Measurements from ENCODE around the gene HSPH1.
"Not testable (repeated sequence)": the region's sequence is repeated elsewhere in the genome, so short reads cannot be mapped to it uniquely, and the experiment has no call there.

The HSPH1 gene

DNA sequence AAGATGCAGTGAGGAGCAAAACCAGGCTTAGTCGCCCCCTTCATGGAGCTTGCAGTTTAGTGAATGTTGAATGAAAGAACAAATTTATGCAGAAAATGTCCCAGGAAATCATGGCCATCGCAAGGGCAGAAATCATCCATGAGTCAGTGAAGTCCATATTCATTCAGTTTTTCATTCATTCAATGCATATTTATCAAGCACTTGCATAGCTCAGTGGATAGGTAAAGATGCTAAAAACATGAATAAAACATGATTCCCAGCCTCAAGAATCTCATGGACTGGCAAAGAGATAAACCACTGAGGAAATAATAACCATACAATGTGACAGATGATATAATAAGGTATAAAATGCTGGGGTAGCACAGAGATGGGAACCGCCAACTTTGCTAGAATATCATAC is 58.8 kb downstream of the HSPH1 start:
- no peak for DNase-seq (ENCODE audit: low read depth)
- TF ChIP-seq, protein P1, sequence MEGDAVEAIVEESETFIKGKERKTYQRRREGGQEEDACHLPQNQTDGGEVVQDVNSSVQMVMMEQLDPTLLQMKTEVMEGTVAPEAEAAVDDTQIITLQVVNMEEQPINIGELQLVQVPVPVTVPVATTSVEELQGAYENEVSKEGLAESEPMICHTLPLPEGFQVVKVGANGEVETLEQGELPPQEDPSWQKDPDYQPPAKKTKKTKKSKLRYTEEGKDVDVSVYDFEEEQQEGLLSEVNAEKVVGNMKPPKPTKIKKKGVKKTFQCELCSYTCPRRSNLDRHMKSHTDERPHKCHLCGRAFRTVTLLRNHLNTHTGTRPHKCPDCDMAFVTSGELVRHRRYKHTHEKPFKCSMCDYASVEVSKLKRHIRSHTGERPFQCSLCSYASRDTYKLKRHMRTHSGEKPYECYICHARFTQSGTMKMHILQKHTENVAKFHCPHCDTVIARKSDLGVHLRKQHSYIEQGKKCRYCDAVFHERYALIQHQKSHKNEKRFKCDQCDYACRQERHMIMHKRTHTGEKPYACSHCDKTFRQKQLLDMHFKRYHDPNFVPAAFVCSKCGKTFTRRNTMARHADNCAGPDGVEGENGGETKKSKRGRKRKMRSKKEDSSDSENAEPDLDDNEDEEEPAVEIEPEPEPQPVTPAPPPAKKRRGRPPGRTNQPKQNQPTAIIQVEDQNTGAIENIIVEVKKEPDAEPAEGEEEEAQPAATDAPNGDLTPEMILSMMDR (IDR thresholded peaks at IDR 0.05; ENCODE audit: low read length, missing control alignments), result no peak
- no peak overlapping the region for H3K4me3 ChIP-seq (replicated peaks; ENCODE audit: low read depth, low read length)

DNA sequence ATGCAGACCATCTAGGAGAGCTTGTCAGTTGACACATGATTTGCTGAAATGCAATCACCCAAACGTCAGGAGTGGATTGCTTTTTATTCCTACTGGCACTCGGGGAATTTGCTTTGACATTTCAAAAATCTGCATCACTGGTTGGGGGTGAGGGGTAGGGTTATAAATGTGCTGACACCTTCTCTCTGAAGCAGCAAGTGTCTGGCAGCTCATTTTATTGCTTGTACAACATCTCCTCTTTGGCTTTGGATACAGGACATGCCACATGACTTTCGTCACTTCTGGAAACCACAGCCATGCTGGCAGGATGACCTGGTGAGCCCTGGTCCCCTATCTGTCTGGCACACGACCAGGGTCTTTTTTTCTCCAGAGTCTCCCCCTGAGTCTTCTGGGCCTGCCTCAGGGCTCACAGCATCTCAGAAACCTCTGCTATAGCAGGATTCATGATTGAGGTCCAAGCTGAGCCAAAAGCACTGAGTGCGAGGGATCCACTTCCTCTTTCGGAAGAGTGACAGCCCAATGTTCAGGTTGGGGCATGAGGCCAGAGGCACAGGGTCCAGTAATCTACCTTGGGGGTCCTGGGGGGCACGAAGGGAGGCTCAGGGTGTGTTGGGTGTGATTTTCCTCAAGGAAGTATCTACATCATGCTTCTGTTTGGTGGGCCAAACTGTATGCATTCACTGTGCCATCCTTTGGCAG is 60.1 kb downstream of the HSPH1 start:
- no peak overlapping the region for H3K4me3 ChIP-seq (replicated peaks; ENCODE audit: low read depth, low read length)
- no peak for DNase-seq (ENCODE audit: low read depth)
- TF ChIP-seq, protein P1 (IDR thresholded peaks at IDR 0.05; ENCODE audit: low read length, missing control alignments), result no peak

DNA sequence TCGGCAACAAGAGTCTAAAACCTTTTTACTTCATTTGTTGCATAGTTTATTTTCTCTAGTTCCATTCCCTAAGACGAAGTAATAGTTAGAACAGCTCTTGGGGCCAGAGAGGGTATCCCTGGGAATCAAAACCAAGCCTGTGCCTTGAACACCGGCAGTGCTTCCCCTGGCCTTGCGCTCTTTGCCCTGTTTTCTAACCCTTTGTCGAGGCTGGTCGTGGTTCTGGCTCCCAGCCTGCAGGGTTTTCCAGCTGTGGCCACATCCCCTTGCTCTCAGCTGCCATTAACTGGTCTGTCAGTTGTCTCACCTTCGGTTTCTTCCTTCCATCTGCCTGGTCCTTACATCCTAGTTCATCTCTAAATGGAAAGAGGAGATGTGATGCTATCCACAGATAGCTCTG is 61.0 kb downstream of the HSPH1 start:
- no peak overlapping the region for H3K4me3 ChIP-seq (replicated peaks; ENCODE audit: low read depth, low read length)
- DNase-seq (ENCODE audit: low read depth), result no peak
- TF ChIP-seq, protein P1 (IDR thresholded peaks at IDR 0.05; ENCODE audit: low read length, missing control alignments), result no peak

DNA sequence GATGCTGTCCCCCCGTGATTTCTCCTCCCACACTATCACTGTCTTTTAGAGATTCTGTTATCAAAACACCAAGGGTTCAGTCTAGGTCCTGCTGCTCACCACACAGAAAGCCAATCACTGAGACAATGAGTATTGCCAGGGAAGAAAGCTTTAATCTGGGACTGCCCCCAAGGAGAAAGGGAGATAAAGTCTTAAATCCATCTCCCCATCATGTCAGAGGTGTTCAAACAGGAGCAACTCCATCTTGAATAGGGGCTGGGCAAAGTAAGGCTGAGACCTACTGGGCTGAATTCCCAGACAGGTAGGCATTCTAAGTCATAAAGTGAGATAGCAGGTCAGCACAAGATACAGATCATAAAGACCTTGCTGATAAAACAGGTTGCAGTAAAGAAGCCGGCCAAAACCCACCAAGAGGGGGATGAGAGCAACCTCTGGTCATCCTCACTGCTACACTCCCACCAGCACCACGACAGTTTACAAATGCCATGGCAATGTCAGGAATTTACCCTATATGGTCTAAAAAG is 63.7 kb downstream of the HSPH1 start:
- not testable (repeated sequence) for DNase-seq (ENCODE audit: low read depth); H3K4me3 ChIP-seq (replicated peaks; ENCODE audit: low read depth, low read length)

DNA sequence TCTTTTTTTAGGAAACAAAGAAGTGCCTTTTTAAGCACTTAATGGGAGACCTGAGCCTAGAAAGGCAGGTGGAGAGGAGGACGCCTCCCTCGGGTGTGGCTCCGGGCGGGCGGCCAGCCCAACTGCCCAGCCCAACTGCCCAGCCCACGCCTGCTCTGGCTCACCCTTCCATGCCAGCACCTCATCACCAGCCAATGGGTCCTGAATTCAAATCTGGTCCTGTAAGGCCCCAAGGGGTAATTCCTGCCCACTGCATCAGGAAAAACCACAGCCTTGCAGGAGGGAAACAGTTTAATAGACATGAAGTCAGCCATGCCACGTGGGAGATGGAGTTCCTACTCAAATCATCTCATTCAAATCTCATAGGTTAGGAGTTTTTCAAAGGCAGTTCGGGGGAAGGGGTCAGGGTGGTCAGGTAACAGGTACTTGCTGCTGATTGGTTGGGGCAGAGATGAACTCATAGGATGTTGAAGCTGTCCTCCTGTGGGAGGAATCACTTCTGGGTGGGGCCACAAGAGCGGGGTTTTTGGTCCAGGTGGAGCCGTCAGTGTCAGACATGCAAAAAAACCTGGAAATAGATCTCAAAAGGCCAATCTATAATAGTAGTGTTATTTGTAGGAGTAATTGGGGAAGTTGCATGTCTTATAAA is 64.9 kb downstream of the HSPH1 start:
- TF ChIP-seq, protein P1 (IDR thresholded peaks at IDR 0.05; ENCODE audit: low read length, missing control alignments), result no peak
- no peak overlapping the region for H3K4me3 ChIP-seq (replicated peaks; ENCODE audit: low read depth, low read length)
- no peak for DNase-seq (ENCODE audit: low read depth)

DNA sequence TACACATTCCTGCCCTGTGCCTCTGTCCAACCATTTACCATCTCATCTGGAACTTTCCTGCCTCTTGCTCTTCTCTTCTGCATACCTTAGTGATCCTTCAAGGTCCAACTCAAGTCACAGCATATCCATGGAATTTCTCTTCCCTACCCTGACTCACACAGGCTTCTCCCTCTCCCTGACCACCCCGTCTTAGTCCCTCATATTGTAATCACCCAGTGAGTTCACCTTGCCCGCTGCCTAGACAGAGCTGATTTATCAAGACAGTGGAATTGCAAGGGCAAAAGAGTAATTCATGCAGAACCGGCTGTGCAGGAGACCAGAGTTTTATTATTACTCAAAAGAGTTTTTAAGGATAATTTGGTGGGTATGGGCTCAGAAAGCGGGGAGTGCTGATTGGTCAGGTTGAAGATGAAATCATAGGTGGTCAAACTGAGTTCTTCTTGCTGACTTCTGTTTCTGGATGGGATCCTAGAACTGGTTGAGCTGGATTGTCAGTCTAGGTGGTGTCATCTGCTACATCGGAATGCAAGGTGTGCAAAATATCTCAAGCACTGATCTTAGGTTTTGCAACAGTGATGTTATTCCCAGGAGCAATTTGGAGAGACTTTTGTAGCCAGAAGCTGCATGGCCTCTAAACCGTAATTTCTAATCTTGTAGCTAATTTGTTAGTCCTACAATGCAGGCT is 67.2 kb downstream of the HSPH1 start:
- TF ChIP-seq, protein P1 (IDR thresholded peaks at IDR 0.05; ENCODE audit: low read length, missing control alignments), result no peak
- DNase-seq (ENCODE audit: low read depth), result no peak
- no peak overlapping the region for H3K4me3 ChIP-seq (replicated peaks; ENCODE audit: low read depth, low read length)

DNA sequence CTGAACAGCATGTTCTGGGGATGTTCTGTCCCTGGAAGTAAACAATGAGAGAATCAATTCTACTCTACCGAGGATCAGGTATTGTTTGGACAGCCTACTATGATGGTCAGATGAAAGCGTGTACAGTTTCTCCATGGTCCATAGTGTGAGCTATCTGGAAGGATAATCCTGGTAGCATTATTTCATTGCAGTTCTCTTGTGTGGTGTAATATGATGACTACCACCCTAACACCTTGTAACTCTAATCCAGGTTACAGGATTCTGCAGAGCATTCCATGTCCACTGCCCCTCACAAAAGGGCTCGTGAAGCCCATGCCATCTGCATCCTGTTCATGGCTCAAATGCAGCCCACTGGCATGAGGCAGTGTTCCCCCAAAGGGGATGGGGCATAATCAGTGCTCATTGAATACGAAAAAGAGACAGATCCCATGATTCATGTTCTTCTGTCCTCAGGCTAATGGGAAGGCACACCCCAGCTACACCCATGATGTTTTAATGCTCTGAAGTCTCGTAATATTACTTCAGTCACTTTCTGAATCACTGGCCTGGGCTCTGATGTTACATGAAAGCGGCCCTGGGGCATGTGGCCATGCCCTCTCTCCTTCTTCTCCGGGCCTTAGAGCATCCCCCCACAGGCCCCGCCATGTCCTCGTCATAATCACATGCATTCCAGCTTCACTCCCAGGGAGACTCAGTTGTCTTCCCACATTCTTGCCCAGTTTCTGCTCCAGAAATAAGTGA is 68.4 kb downstream of the HSPH1 start:
- TF ChIP-seq, protein P1 (IDR thresholded peaks at IDR 0.05; ENCODE audit: low read length, missing control alignments), result no peak
- no peak overlapping the region for H3K4me3 ChIP-seq (replicated peaks; ENCODE audit: low read depth, low read length)
- DNase-seq (ENCODE audit: low read depth), result no peak
